ENCODE data around the gene SLC25A51. TPM values are rescaled to one million over a fixed set of nuclear protein-coding genes. Genes with fewer than 3 reads are reported as not detected.

SLC25A51 gene
- total RNA-seq, 1 donor from 2014 or later: 52.5 TPM

DNA sequence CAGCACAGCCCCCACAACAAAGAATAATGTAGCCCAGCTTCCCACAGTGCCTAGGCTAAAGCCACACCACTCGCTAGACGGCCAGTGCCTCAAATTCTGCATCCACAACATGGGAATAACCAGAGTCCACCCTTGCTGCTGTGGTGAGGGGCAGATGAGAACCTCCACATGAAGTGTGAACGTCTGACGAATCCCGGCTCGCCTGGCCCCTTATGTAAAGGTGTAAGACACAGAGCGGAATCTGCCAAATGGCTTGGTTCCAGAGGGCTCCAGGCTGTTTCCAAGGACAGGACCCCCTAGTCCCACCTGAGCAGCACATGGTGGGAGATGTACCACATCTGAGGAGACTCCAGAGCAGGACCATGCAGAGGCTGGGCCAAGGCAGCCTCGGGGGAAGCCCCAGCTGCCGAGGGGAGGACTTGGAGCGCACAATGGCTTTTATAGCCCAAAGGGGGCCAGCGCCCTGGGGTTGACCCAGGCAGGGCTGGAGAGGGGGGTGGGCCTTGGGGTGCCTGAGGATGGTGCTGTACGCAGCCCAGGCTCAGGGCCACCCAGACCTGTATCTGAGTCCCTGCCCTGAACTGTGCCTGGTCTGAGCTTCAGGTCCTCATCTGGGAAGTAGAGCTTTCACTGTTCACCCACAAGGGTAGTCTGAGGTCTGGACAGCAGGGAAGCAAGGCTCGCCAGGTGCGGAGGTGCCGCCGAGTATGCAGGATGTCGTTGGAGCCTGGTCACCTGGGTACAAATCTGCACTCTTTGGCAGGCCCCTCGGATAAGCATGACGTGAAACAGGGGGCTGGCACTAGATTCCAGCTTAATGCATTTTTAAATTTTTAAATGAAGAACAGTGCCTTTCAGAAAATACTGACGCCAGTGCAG lies 24.9 kb upstream of the SLC25A51 start:
- no peak for DNase-seq (ENCODE audit: low spot score)
- H3K36me3 Mint-ChIP-seq (ENCODE audit: low read depth): peaks cover 8% of the 10 kb centered on the region
- H3K4me1 Mint-ChIP-seq (ENCODE audit: low read depth): peaks cover 6% of the 10 kb centered on the region
- TF ChIP-seq CTCF (IDR thresholded peaks at IDR 0.05): no peak
- H3K27ac Mint-ChIP-seq (ENCODE audit: unreplicated experiment): no peak overlapping the region
- peaks cover 7% of the 10 kb centered on the region for H3K9me3 Mint-ChIP-seq (ENCODE audit: low read depth)
- no peaks in the 10 kb centered on the region for H3K27me3 Mint-ChIP-seq (ENCODE audit: low read depth)
- H3K4me3 Mint-ChIP-seq (ENCODE audit: unreplicated experiment): no peak overlapping the region

- H3K4me1 Mint-ChIP-seq (ENCODE audit: low read depth): peaks cover 6% of the 10 kb centered on the region
- peaks cover 8% of the 10 kb centered on the region for H3K36me3 Mint-ChIP-seq (ENCODE audit: low read depth)
- H3K27ac Mint-ChIP-seq (ENCODE audit: unreplicated experiment): no peak overlapping the region
- peaks cover 7% of the 10 kb centered on the region for H3K9me3 Mint-ChIP-seq (ENCODE audit: low read depth)
- H3K27me3 Mint-ChIP-seq (ENCODE audit: low read depth): no peaks in the 10 kb centered on the region
- H3K4me3 Mint-ChIP-seq (ENCODE audit: unreplicated experiment): no peak overlapping the region
- no peak for TF ChIP-seq CTCF (IDR thresholded peaks at IDR 0.05)
- DNase-seq (ENCODE audit: low spot score): no peak
These were observed 23.9 kb upstream of the SLC25A51 start for GRCh38 chr9:37927601-37928551.

GRCh38 chr9:37927132-37927531 lies 23.2 kb upstream of the SLC25A51 start:
- Mint-ChIP-seq H3K27me3 (ENCODE audit: low read depth) (no peaks in the 10 kb centered on the region), H3K27ac (ENCODE audit: unreplicated experiment) (no peak overlapping the region), H3K9me3 (ENCODE audit: low read depth) (peaks cover 7% of the 10 kb centered on the region), H3K4me1 (ENCODE audit: low read depth) (peaks cover 6% of the 10 kb centered on the region), H3K36me3 (ENCODE audit: low read depth) (peaks cover 8% of the 10 kb centered on the region), H3K4me3 (ENCODE audit: unreplicated experiment) (no peak overlapping the region)
- no peak for TF ChIP-seq CTCF (IDR thresholded peaks at IDR 0.05)
- no peak for DNase-seq (ENCODE audit: low spot score)

DNA sequence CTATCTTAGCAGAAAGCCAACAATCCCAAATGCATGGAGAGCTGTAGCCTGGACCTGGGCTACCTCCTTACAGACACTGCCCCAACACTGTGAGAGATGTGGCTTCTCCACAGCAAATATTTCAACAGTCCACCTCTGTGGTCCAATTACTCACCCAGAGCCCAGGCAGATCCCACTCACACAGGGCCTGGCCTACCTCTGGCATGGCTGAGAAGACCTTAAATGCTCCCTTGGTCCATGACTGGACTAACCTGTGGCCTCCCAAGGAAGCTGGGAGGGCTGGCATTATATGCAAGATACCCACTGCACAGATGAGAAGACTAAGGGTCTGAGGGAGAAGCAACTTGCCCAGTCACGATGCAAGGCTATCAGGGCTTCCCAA lies 22.8 kb upstream of the SLC25A51 start:
- Mint-ChIP-seq H3K27me3 (ENCODE audit: low read depth) (no peaks in the 10 kb centered on the region), H3K36me3 (ENCODE audit: low read depth) (peaks cover 8% of the 10 kb centered on the region), H3K4me1 (ENCODE audit: low read depth) (peaks cover 6% of the 10 kb centered on the region), H3K9me3 (ENCODE audit: low read depth) (peaks cover 7% of the 10 kb centered on the region), H3K4me3 (ENCODE audit: unreplicated experiment) (no peak overlapping the region), H3K27ac (ENCODE audit: unreplicated experiment) (peak overlapping the region; percentile 38)
- no peak for TF ChIP-seq CTCF (IDR thresholded peaks at IDR 0.05)
- no peak for DNase-seq (ENCODE audit: low spot score)
